PC-9 (cell line): ENCODE data around the gene ETNK2.

Experiments
- CTCF ChIP-seq: fragments of 200-600 bp; sonication (generic); conservative IDR thresholded peaks from 2 replicates; pipeline ENCODE4 v1.6.1; 2017; ENCODE audit warnings: mixed run types, antibody characterized with exemption, mild to moderate bottlenecking, moderate library complexity
- EZH2 ChIP-seq: fragments of 200-600 bp; sonication (generic); IDR thresholded peaks from 2 replicates; pipeline ENCODE4 v1.8.0; 2017; ENCODE audit warnings: antibody characterized with exemption, low read depth

- TF ChIP-seq CTCF (no peak), EZH2 (no peak)
Measured at GRCh38 chr1:204089044-204089751, 62.6 kb downstream of the ETNK2 start.
